Neuronal stem cell (in vitro differentiated cells): ENCODE results near the gene RXRB.
A peak's percentile ranks its signal among the peaks of the same experiment; 100 is the strongest.

ENCODE experiments used
- DNase-seq: peaks from one replicate; pipeline ENCODE4 v3.0.0-alpha.2; 2013; ENCODE audit warnings: low spot score
- H2AFZ ChIP-seq: one replicate; pipeline ENCODE4 v1.6.1; 2013; ENCODE audit warnings: mild to moderate bottlenecking, low read length, inconsistent platforms
- H2AK5ac ChIP-seq: 2 replicates; pipeline ENCODE4 v1.6.1; 2013; ENCODE audit warnings: low read depth, mild to moderate bottlenecking, inconsistent platforms, low read length, moderate library complexity, mixed read lengths
- H2BK120ac ChIP-seq: 2 replicates; pipeline ENCODE4 v1.6.1; 2013; ENCODE audit warnings: low read depth, mild to moderate bottlenecking, inconsistent platforms, low read length, moderate library complexity, mixed read lengths
- H2BK12ac ChIP-seq: one replicate; pipeline ENCODE4 v1.6.1; 2013; ENCODE audit warnings: low read length, inconsistent platforms
- H2BK15ac ChIP-seq: 2 replicates; pipeline ENCODE4 v1.6.1; 2013; ENCODE audit warnings: mild to moderate bottlenecking, low read length, inconsistent platforms, mixed read lengths
- H2BK5ac ChIP-seq: one replicate; pipeline ENCODE4 v1.6.1; 2013; ENCODE audit warnings: inconsistent platforms, mild to moderate bottlenecking, low read length, moderate library complexity
- H3K14ac ChIP-seq: one replicate; pipeline ENCODE4 v1.6.1; 2013; ENCODE audit warnings: low read length, inconsistent platforms
- H3K18ac ChIP-seq: 2 replicates; pipeline ENCODE4 v1.6.1; 2013; ENCODE audit warnings: low read length, inconsistent platforms
- H3K23ac ChIP-seq: 2 replicates; pipeline ENCODE4 v1.6.1; 2013; ENCODE audit warnings: low read depth, mild to moderate bottlenecking, mixed read lengths, low read length, inconsistent platforms; ENCODE audit not compliant: poor library complexity
- H3K27ac ChIP-seq: replicated peaks from 3 replicates; pipeline ENCODE4 v1.5.1; 2013; ENCODE audit warnings: low read length, inconsistent platforms
- H3K27me3 ChIP-seq, 3 experiments: 2 replicates each; pipeline ENCODE4 v1.6.1; 2013; ENCODE audit warnings: low read length in 3 of 3, mild to moderate bottlenecking in 2 of 3, inconsistent platforms in 1 of 3, low read depth in 1 of 3, mixed read lengths in 1 of 3, moderate library complexity in 1 of 3; ENCODE audit not compliant: control insufficient read depth in 3 of 3, insufficient read depth in 3 of 3
- H3K36me3 ChIP-seq, 2 donors: replicated peaks in 1 of 2; 2 replicates each; pipeline ENCODE4 v1.6.1; 2013; ENCODE audit warnings: low read length in 2 of 2; ENCODE audit not compliant: control insufficient read depth in 2 of 2, insufficient read depth in 2 of 2
- H3K4ac ChIP-seq: 2 replicates; pipeline ENCODE4 v1.6.1; 2013; ENCODE audit warnings: inconsistent platforms, mild to moderate bottlenecking, low read length, moderate library complexity
- H3K4me1 ChIP-seq, 2 donors: 1 replicate in 1 of 2; 2 replicates in 1 of 2; pipeline ENCODE4 v1.6.1; 2013; ENCODE audit warnings: low read length in 2 of 2, low read depth in 1 of 2; ENCODE audit not compliant: control insufficient read depth in 2 of 2, insufficient read depth in 1 of 2
- H3K4me2 ChIP-seq: one replicate; pipeline ENCODE4 v1.6.1; 2013; ENCODE audit warnings: mild to moderate bottlenecking, low read length, inconsistent platforms; ENCODE audit not compliant: insufficient read depth, poor library complexity, severe bottlenecking
- H3K4me3 ChIP-seq, 2 donors: 2 replicates each; pipeline ENCODE4 v1.5.1; 2013; ENCODE audit warnings: low read length in 2 of 2, mild to moderate bottlenecking in 2 of 2, inconsistent platforms in 1 of 2, moderate library complexity in 1 of 2
- H3K79me1 ChIP-seq: one replicate; pipeline ENCODE4 v1.6.1; 2013; ENCODE audit warnings: low read depth, mild to moderate bottlenecking, inconsistent platforms, low read length, moderate library complexity
- H3K9ac ChIP-seq: one replicate; pipeline ENCODE4 v1.6.1; 2013; ENCODE audit warnings: mild to moderate bottlenecking, low read depth, low read length, inconsistent platforms; ENCODE audit not compliant: poor library complexity
- H3K9me3 ChIP-seq, 2 donors: replicated peaks in 1 of 2; 2 replicates each; pipeline versions ENCODE3 to v1.6.1; 2013; ENCODE audit warnings: low read length in 2 of 2, mild to moderate bottlenecking in 2 of 2, inconsistent platforms in 1 of 2, low read depth in 1 of 2, mixed read lengths in 1 of 2, moderate library complexity in 1 of 2; ENCODE audit not compliant: control insufficient read depth in 2 of 2, insufficient read depth in 1 of 2
- H4K8ac ChIP-seq: one replicate; pipeline ENCODE4 v1.6.1; 2013; ENCODE audit warnings: low read depth, mild to moderate bottlenecking, inconsistent platforms, low read length, moderate library complexity
- H4K91ac ChIP-seq: one replicate; pipeline ENCODE4 v1.6.1; 2013; ENCODE audit warnings: low read length, low read depth, mild to moderate bottlenecking, inconsistent platforms; ENCODE audit not compliant: poor library complexity
- WGBS, 2 donors: extraction: QIAGEN DNeasy Blood & Tissue Kit; methylation state at CpG; one replicate each; pipeline ENCODE4 v1.1.7; 2013; ENCODE audit warnings: missing lambda C conversion rate in 2 of 2, mixed read lengths in 1 of 2; ENCODE audit not compliant: insufficient read length in 2 of 2, insufficient replicate concordance in 1 of 2; ENCODE audit errors: extremely low coverage in 2 of 2; 5-methylcytosine and 5-hydroxymethylcytosine counted together

Gene RXRB

DNA sequence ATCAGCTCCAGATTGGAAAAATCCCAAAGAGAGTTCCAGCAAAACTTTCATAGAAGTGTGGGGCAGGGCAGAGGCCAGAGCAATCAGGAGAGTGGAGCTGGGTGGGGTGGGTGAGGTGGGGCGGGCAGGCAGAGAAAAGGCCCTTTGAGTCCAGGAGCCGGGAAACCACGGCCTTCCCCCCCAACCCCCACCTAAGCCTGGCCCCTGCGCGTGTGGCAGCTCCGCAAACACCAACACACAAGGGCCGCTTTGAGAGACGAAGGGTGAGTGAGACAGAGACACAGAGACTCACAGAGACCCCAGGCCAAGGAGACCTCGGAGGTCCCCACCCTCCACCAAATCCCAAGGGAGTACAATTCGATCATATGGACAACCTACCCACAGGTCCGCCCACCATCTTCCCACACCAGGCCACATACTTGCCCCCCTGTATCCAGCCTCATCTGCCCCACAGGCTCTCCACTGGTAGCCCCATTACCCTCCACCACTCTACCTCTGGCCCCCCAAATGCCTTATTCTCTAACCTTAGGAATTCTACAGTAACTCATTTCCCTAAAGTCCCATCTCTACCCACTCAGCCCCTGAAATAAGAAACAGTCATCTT lies 9.9 kb downstream of the RXRB start:
- Histone ChIP-seq H2BK5ac (no peak overlapping the region), H3K27ac (no peak overlapping the region), H3K4me3 (no peak overlapping the region), H4K91ac (no peak overlapping the region), H2AFZ (no peak overlapping the region), H2BK120ac (peak overlapping the region; percentile 2), H3K79me1 (no peaks in the 10 kb centered on the region), H2AK5ac (peak overlapping the region; percentile 71), H3K27me3 (peaks cover 4 to 22% (median 18%) of the 10 kb centered on the region in 3 experiments), H3K9ac (no peak overlapping the region), H3K9me3 (no peaks in the 10 kb centered on the region), H2BK15ac (no peak overlapping the region), H3K23ac (no peak overlapping the region), H3K14ac (no peak overlapping the region), H4K8ac (no peak overlapping the region), H3K4ac (no peak overlapping the region), H3K18ac (no peak overlapping the region), H2BK12ac (no peak overlapping the region), H3K4me1 (peaks cover 3 to 11% of the 10 kb centered on the region in 2 donors), H3K4me2 (no peak overlapping the region), H3K36me3 (peaks cover 14 to 22% of the 10 kb centered on the region in 2 donors)
- DNase-seq = no peak
- WGBS, 2 donors = no CpG with 5 or more reads among the region's 11 CpGs

DNA sequence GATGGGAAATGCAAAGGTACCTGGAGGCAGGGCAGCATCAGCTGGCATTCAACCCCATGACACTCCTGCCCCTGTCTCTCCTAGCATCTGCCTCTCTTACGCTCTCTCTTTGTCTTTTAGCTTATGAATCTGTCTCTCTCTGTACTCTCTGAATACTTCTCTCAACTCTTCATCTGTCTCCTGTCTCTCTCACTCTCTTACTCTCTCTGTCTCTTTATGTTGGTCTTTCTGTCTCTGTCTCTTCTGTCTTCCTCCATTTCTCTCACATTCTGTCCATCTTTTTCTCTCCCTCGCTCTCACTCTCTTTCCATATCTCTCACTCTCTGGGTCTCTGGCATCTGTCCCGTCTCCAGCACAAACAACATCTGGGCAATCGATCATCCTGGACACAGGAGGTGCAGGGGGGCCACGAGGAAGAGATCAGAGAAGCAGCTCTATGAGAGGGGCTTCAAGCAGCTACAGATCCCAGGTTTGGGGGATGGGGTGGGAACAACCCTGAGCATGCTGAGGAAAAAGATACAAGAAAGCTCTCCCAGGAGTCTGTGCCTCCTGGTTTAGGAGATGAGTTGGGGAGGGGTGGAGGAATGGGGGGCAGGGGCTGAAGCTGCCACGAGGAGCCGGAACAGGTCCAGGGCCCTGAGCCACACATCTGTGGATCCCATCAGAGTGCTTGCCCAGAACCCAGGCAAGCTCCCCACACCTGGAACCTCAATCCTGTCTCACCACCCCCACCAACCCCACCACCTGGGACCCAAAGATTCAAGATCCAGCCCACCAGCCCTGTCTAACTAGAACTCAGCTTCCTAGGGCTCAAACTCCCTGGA lies 10.6 kb downstream of the RXRB start:
- H3K27ac ChIP-seq = no peak overlapping the region
- DNase-seq = no peak
- no peak overlapping the region for H2BK120ac ChIP-seq
- H2AK5ac ChIP-seq = peak overlapping the region; percentile 47
- no peak overlapping the region for H3K9ac ChIP-seq
- peaks cover 3 to 11% of the 10 kb centered on the region in 2 donors for H3K4me1 ChIP-seq
- no peaks in the 10 kb centered on the region for H3K79me1 ChIP-seq
- H3K14ac ChIP-seq = no peak overlapping the region
- peaks cover 4 to 22% (median 18%) of the 10 kb centered on the region in 3 experiments for H3K27me3 ChIP-seq
- WGBS, 2 donors = 100% methylated on average over 1 of the region's 7 CpGs; no CpG with 5 or more reads in 1 of the 2 donors
- no peak overlapping the region for H4K8ac ChIP-seq
- H3K9me3 ChIP-seq = no peaks in the 10 kb centered on the region
- no peak overlapping the region for H2AFZ ChIP-seq
- no peak overlapping the region for H4K91ac ChIP-seq
- no peak overlapping the region for H3K4me3 ChIP-seq
- H3K4me2 ChIP-seq = no peak overlapping the region
- H3K23ac ChIP-seq = no peak overlapping the region
- H3K18ac ChIP-seq = no peak overlapping the region
- H2BK12ac ChIP-seq = no peak overlapping the region
- H2BK15ac ChIP-seq = peak overlapping the region; percentile 15
- no peak overlapping the region for H2BK5ac ChIP-seq
- H3K4ac ChIP-seq = no peak overlapping the region
- peaks cover 6 to 14% of the 10 kb centered on the region in 2 donors for H3K36me3 ChIP-seq

DNA sequence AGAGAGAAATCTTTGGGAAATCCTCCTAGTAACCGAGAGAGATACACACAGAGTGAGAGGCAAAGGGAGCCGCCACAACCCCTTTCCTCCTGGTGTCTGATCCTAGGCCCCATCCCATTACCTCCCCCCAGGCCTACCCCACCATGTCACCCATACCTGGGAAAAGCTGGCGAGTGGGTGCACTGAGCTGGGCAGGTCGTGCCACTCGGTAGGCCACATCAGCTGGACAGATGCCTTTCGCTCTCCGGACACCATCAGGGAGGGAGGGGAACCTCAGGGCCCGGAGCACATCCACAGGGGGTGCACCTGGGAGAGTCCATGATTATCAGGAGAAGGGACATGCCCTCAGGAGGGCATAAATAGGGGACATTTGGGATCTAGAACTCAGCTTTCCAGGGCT lies 11.3 kb downstream of the RXRB start:
- H3K27me3 ChIP-seq = peaks cover 4 to 22% (median 18%) of the 10 kb centered on the region in 3 experiments
- no CpG with 5 or more reads among the region's 8 CpGs for WGBS, 2 donors

DNA sequence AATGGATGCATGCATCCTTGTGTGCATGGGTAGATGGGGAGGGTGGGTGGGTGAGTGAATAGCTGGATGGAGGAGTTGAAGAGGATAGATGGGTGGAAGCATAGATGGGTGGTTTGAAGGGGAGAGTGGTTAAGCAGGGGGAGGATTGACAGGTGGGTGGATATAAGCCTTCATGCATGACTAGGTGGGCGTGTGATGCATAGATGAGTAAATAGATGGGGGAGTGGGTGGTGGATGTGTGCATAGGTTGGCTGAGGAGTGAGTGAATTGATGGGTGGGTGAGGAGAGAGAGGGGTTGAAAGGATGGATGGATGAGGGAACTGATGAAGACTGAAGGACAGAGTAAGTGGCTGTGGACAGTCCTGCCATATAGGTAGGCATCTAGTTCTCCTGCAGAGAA lies 12.7 kb downstream of the RXRB start:
- peaks cover 0 to 10% of the 10 kb centered on the region in 2 donors for H3K9me3 ChIP-seq
- no peak for DNase-seq
- no peak overlapping the region for H2AK5ac ChIP-seq
- no peak overlapping the region for H2BK15ac ChIP-seq
- H3K27ac ChIP-seq = no peak overlapping the region
- H2BK120ac ChIP-seq = no peak overlapping the region
- no peak overlapping the region for H2AFZ ChIP-seq
- H4K91ac ChIP-seq = no peak overlapping the region
- no peak overlapping the region for H2BK5ac ChIP-seq
- H2BK12ac ChIP-seq = no peak overlapping the region
- H3K4ac ChIP-seq = no peak overlapping the region
- H3K4me3 ChIP-seq = no peak overlapping the region
- no peaks in the 10 kb centered on the region for H3K36me3 ChIP-seq
- no peak overlapping the region for H3K14ac ChIP-seq
- H3K27me3 ChIP-seq = peaks cover 4 to 19% (median 18%) of the 10 kb centered on the region in 3 experiments
- no peak overlapping the region for H3K23ac ChIP-seq
- no peak overlapping the region for H3K18ac ChIP-seq
- no peaks in the 10 kb centered on the region for H3K79me1 ChIP-seq
- peaks cover 3 to 9% of the 10 kb centered on the region in 2 donors for H3K4me1 ChIP-seq
- H3K4me2 ChIP-seq = no peak overlapping the region
- H3K9ac ChIP-seq = no peak overlapping the region
- whole genome bisulfite sequencing, 2 donors = no CpG with 5 or more reads among the region's 1 CpG
- no peak overlapping the region for H4K8ac ChIP-seq

More for the DNA sequence above, 11.3 kb downstream of the RXRB start:
- H3K27ac ChIP-seq = no peak overlapping the region
- no peak overlapping the region for H3K9ac ChIP-seq
- H3K36me3 ChIP-seq = peaks cover 1 to 7% of the 10 kb centered on the region in 2 donors
- H2AK5ac ChIP-seq = peak overlapping the region; percentile 47
- no peak overlapping the region for H2AFZ ChIP-seq
- H2BK15ac ChIP-seq = peak overlapping the region; percentile 24
- H3K79me1 ChIP-seq = no peaks in the 10 kb centered on the region
- no peak overlapping the region for H2BK12ac ChIP-seq
- H3K23ac ChIP-seq = no peak overlapping the region
- no peak overlapping the region for H3K4me3 ChIP-seq
- H3K4me2 ChIP-seq = no peak overlapping the region
- no peak overlapping the region for H2BK5ac ChIP-seq
- H3K4me1 ChIP-seq = peaks cover 3 to 11% of the 10 kb centered on the region in 2 donors
- no peak overlapping the region for H3K14ac ChIP-seq
- H3K18ac ChIP-seq = peak overlapping the region; percentile 2
- no peak overlapping the region for H4K91ac ChIP-seq
- H3K9me3 ChIP-seq = peaks cover 0 to under 1% of the 10 kb centered on the region in 2 donors
- DNase-seq = no peak
- H3K4ac ChIP-seq = no peak overlapping the region
- H4K8ac ChIP-seq = no peak overlapping the region
- no peak overlapping the region for H2BK120ac ChIP-seq
